ENCODE data around the gene PTPN9.
"Not testable (repeated sequence)": the region's sequence is repeated elsewhere in the genome, so short reads cannot be mapped to it uniquely, and the experiment has no call there.

PTPN9 gene

DNA sequence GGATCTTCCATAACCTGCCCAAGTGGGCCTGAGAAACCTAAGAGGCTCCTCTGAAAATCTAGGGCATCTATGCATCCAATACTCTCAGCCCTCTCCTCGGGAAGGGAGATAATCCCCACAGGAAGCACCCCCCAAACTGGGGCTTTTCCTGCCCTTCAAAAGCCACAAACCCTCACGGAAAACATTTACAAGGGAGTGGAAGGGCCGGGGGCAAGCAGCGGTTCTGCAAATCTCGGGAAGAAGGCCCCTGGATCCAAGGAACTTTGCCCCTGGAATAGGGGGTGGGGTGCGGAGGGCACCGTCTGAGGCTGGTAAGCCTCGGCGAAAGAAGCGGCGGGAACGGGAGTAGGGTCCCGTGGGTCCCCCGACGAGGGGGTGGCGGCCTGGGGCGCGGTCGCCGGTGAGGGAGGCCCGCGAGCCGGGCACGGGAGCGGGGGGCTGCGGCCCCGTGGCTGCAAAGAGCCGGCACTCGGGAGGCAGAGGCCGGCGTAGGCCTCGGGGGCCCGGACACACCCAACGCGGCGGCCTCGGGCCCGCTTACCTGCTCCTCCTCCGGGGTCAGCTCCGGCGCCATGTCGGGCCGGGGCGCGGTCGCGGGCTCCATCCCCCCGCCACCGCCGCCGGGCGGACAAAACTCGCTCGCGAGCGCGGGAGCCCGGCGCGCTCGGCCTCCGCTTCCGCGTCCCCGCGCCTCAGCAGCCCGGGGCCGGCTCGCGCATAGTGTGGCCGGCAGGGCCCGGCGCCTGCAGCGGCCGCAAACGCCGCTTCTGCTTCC, 755 bp downstream of the PTPN9 start:
- DNase-seq: peak; percentile 33

DNA sequence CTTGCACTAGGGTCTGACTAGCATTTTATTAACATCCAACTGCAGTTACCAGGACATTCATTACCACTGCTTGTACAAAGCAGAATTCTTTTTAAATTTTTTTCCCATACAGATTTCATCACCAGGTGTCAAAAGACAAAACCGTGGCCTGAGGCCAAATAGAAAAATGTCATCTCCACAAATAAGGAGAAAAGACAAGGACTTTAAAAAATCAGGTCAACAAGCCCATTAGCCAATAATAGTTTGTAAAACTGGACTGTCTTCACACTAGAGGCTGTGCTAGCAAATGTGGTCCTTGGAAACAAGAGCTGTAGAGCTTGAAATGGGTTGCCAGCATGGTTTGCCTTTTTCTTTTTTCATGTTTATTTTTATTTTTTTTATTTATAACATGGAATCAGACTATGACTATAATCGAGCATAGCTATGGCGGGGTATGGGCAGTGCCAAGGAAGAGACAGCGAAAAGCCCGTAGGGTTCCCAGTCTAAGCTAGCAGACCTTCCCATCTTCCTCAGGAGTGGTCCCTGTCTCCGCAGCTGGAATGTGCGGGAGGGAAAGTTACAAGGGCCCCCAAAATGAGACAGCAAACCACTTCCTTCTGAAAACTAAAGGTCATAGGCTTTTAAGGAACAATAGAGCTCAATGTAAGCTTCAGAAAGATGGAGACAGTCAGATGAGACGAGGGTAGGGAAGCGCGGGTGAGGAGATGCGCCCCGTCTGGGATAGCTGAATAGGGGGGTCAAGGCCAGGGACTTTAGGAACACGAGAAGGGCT, 1.5 kb downstream of the PTPN9 start:
- DNase-seq: no peak

DNA sequence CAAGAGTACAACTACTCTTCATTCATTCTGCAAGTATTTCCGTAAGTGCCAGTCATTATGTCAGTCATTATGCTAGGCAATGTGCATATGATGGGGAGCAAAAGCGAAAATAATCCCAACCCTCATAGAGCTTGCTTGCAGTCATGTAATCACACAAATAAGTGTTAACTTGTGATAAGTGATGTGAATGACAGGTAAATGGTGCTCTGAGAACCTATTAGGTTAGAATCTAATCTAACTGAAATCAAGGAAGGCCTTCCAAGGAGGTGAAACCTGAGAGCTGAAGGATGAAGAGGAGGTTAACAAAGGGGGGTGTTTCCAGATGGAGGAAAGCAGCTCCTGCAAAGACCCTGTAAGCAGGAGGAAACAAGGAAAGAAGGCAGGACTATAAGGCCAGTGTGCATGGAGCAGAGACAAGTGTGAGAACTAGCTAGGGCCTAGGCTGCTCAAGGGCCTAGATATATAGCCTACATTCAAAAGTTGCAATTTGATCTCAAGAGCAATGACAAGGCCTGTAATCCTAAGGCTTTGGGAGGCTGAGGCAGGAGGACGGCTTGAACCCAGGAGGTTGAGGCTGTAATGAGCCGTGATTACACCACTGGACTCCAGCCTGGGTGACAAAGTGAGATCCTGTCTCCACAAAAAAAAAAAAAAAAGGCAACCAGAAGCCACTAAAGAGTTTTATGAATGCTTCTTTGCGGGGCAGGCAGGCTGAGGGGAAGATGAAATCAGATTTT, 5.3 kb downstream of the PTPN9 start:
- no peak for DNase-seq

DNA sequence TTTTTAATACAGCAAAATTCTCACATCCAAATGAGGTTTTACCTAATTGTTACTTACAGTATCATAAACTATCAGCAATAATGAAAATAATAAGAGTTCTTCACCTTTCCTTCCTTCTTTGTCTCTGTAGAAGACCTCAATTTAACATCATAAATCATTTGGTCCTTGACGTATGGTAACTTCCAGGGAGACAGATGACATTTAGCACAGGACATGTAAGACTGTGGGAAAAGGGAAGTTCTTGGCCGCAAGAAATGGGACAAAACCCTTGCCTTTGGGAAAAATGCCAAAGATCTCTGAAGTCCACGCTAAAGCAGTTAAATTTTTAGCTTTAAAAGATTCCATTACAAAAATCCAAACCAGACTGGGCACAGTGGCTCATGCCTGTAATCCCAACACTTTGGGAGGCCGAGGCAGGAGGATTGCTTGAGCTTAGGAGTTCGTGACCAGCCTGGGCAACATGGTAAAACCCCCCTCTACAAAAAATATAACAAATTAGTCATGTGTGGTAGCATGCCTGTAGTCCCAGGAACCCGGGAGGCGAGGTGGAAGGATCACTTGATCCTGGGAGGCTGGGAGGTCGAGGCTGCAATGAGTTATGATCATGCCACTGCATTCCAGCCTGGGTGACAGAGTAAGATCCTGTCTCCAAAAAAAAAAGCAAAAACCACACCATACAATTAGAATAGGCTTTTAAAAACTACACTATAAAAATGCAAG, 8.8 kb downstream of the PTPN9 start:
- DNase-seq: no peak

DNA sequence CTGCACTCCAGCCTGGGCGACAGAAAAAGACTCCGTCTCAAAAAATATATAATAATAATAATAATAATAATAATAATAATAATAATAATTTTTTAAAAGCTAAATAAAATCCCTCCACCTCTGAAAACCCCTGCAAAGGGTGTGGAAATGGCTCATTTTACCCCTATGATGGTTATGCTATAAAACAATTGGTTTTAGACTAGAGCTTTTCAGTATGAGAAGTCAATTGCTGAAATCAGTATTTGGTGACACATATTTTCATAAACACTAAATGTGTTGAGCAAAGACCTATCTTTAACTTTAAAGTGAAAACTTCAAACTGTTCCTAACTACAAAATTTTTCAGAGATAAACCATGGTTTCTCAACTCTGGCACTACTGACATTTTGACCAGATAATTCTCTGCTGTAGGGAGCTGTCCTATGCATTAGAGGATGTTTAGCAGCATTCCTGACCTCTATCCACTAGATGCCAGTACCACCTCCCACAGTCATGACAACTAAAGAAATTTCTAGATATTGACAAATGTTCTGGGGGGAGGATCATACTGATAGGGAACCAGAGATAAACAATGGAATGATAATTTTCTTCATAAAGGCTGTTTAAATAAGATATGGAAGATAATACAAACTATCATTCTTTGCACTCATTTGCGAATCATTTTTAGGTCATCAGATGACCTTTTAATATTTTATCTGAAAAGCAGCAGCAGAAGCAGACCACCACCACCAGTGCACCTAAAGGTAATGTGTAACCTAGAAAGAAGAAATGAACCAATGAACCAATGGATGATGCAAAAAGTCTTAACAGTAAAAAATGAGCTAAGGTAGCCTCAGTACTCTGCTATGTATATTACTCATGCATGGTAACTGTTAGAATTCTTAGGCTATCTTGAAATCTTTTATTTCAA, 13.8 kb downstream of the PTPN9 start:
- DNase-seq: no peak

DNA sequence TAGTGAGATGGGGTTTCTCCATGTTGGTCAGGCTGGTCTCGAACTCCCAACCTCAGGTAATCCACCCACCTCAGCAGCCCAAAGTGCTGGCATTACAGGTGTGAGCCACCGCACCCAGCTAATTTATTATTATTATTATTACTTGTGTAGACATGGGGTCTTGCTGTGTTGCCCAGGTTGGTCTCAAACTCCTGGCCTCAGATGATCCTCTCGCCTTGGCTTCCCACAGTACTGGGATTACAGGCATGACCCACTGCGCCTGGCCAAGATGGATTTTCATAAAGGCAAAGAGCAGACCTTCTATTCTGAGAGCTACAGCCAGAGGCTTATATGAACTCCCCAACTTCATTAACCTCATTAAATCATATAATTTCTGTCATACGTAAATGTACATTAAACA, 17.2 kb downstream of the PTPN9 start:
- no peak for DNase-seq

DNA sequence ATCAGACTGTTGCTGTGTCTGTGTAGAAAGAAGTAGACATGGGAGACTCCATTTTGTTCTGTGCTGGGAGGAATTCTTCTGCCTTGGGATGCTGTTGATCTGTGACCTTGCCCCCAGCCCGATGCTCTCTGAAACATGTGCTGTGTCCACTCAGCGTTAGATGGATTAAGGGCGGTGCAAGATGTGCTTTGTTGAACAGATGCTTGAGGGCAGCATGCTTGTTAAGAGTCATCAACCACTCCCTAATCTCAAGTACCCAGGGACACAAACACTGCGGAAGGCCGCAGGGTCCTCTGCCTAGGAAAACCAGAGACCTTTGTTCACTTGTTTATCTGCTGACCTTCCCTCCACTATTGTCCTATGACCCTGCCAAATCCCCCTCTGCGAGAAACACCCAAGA, 19.8 kb downstream of the PTPN9 start:
- DNase-seq: not testable (repeated sequence)

DNA sequence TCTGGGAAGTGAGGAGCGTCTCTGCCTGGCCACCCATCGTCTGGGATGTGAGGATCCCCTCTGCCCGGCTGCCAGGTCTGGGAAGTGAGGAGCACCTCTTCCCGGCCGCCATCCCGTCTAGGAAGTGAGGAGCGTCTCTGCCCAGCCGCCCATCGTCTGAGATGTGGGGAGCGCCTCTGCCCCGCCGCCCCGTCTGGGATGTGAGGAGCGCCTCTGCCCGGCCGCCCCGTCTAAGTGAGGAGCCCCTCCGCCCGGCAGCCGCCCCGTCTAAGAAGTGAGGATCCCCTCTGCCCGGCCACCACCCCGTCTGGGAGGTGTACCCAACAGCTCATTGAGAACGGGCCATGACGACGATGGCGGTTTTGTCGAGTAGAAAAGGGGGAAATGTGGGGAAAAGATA, 20.2 kb downstream of the PTPN9 start:
- DNase-seq: not testable (repeated sequence)

DNA sequence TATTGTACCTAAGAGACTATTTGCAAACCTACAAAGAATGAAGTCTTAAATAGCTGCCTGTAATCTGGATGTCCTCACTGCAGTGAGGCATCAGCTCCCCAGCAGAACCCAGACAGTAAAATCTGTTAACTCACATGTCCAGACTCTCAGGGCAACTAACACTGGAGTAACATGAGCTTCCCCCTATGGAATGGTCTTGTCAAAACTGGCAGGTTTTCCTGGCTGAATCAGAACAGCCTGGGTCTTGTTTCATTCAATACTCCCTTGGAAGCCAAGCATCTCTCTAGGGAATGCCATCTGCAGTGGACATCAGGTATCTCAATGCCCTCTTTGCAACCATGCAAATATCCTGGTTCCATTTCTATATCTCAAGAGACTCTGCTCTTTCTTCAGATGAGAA, 24.4 kb downstream of the PTPN9 start:
- DNase-seq: no peak

DNA sequence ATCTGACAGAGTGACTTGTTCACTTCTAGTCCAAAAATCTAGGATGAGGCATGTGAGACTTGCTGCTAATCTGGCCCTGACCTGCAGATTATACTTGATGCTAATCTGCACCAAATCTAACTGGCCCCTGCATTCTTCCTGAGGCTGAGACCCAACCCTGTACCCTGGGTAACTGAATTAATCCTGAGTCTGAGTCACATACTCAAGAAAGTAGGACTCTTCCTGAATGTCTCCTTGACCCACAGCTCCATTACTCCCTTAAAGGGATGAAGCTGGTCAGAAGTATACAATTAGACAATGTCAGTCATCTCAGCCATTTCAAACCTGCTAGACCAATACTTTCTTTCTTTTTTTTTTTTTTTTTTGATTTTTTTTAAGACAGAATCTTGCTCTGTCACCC, 25.5 kb downstream of the PTPN9 start:
- DNase-seq: no peak

DNA sequence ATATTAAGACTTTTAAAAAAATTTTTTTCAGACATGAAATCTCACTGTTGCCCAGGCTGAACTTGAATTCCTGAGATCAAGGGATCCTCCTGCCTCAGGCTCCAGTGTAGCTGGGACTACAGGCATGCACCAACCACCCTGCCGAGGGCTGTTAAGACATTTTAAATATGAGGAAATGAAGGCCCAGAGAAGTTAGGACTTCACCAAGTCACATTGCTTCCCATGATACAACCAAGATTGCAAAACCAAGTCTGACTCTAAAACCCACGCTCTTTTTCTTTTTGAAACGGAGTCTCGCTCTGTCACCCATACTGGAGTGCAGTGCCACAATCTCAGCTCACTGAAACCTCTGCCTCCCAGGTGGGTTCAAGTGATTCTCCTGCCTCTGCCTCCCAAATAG, 28.0 kb downstream of the PTPN9 start:
- no peak for DNase-seq

DNA sequence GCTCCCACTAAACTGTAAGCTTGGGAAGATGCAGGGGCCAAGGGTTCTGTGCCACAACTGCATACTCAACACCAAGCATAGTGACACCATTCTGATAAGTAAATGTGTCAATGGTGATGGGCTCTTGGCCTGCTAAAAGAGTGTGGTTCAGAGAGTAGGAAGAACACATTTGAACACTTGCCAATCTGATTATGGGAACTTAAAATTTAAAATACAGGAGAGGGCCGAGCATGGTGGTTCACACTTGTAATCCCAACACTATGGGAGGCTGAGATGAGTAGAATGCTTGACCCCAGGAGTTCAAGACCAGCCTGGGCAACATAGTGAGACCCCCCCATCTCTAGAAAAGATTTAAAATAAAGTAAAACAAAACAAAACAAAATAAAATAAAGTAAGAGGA, 34.1 kb downstream of the PTPN9 start:
- DNase-seq: no peak

DNA sequence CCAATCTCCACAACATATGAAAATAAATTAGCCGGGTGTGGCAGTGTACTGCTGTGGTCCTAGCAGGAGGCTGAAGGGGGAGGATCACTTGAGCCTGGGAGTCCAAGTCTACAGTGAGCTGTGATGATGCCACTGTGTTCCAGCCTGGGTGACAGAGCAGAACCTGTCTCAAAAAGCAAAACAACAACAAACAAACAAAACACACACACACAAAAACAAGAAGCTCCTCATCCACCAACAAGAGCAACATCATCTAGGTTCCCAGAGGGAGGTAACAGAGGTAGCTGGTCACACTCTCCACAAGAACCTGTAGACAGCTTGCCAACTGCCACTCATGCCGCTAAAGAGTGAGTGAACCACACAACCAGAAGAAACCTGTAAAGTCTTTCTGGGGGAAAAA, 34.8 kb downstream of the PTPN9 start:
- DNase-seq: no peak

DNA sequence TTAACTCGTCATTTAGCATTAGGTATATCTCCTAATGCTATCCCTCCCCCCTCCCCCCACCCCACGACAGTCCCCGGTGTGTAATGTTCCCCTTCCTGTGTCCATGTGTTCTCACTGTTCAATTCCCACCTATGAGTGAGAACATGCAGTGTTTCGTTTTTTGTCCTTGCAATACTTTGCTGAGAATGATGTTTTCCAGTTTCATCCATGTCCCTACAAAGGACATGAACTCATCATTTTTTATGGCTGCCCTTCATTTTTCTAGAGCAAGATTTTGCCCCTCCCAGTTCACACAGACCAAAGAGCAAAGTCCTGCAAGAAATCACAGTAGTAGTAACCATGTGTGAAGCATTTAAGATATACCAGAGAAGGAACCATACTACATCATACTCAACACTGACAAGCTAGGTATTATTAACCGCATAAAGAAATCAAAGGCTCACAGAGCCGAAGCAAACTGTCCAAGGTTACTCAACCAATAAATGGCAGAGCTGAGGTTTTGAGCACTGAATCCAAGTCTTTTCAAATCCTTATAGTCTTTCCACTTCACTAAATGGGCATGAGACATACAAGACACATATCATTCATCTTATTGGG, 36.1 kb downstream of the PTPN9 start:
- not testable (repeated sequence) for DNase-seq

DNA sequence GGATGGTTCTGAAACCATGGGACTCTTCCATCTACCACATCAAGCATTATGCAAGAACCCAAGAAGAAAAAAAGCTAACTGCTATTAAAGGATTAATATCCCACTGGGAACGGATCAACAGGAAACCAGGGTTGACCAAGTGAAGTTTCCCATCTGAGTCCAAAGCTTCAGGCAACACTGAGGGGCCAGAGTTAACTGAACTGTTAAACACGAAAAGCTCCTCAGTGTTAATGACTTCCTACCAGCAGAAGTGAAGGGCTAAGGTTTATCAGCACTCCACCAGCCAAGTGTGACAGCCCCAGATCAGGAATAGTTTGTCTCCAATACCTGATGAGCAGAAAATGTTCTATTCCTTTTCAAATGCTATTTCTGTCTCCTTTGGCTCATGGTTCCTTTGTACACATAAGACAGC, 36.7 kb downstream of the PTPN9 start:
- no peak for DNase-seq

DNA sequence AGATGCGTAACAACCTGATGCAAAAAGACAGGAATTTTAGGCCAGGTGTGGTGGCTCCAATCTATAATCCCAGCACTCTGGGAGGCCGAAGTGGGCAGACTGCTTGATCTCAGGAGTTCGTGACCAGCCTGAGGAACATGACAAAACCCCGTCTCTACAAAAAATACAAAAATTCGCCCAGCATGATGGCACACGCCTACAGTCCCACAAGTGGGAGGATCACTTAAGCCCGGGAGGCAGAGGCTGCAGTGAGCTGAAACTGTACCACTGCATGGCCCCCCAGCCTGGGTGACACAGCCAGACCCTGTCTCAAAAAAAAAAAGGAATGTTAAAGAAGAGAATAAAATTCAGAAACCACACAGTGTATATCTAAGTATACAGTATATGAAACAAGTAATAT, 40.7 kb downstream of the PTPN9 start:
- DNase-seq: no peak

DNA sequence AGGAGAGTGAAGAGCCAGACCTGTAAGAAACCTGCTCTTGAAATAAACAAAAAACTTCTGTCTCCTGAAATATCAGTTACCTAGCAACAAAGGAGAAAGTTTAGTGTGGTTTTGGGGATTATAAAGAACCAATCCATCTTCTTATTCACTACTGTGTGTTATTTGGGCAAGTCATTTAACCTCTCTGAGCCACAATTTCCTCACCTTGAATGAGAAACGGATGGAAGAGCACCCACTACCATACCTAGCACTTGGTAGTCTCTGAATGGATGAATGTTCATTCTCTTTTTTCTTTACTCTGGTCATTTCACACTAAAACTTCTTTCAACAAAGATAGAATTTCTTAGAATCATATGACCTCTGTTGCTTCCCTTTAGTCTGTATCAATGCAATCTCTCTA, 45.2 kb downstream of the PTPN9 start:
- no peak for DNase-seq

DNA sequence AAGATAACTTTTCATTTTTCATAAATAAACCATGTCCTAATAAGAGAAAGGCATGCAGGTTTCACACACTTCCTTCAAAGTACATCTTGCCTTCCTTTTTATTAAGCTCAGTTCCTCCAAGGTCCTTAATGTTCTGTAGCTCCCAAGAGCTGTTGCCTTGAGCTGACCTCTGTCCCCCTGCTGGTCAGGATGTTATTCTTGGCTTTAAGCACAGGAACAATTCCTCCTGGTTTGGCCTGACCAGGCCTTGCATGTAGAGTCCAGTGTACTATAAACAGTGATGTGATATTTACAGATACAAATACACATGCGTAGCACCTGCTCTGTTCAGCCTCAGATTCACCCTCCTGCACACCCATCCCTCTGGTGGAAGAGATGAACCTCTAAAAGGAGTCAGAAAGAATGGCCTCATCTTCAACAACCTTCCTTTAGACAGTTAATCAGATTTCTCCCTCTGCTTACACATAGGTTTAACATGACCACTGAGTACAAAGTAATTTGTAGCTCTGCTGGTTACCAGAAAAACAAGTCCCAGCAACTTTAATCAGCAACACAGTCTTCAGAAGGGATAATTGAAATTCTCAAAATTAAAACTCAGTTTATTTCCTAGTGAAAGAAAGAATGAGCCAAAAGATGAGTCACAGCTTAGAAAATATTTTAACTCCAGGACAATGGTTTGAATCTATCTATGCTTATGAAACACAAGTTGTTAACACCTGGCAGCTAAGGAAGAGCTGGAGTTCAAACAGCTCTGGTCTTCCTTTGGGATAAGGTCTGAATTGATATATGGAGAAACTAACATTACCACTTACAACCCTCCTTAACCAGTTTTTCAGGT, 46.5 kb downstream of the PTPN9 start:
- DNase-seq: peak; percentile 8

DNA sequence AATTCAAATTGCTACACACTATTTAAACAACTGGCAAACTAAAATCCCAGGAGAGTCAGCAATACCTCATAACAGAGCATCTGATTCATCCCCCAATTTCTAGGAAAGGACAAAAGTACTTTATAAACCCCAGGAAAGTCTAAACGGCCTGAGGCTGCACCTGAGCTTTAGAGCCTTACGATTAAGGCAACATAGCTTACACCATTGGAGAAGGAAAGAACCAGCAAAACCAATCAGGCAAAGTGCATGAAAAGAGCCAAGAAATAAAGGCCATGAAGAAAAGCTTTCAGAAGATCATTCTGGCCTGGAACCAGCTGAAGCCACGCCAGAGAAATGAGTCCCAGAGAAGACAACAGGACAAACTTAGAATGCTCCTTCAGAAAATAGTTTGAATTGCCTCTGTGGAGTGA, 48.1 kb downstream of the PTPN9 start:
- no peak for DNase-seq

DNA sequence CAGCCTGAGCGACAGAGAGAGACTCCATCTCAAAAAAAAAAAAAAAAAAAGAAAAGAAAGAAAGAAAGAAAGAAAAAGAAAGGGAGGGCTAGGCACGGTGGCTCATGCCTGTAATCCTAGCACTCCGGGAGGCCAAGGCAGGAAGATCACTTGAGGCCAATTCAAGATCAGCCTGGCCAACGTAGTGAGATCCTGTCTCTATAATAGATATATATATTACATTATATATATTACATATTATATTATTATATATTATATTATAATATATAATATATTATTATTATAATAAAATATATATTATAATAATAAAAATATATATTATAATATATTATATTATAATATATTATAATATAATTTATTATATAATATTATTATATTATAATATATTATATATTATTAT, 48.9 kb downstream of the PTPN9 start:
- DNase-seq: no peak

DNA sequence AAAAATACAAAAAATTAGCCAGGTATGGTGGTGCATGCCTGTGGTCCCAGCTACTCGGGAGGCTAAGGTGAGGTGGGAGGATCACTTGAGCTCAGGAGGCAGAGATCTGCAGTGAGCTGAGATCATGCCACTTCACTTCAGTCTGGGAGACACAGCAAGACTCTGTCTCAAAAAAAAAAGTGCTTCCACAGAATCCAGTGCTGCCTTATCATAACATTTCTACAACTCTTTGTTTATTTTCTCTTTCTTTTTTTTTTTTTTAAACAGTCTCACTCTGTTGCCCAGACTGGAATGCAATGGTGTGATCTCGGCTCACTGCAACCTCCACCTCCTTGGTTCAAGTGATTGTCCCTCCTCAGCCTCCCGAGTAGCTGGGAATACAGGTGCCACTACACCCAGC, 53.4 kb downstream of the PTPN9 start:
- DNase-seq: not testable (repeated sequence)

All from CD4-positive, alpha-beta T cell treated with Interleukin-10 for 1 hour (primary cell).